A549 (cell line): ENCODE measurements around the gene ARID1B. TPM values are rescaled to one million over a fixed set of nuclear protein-coding genes. Genes with fewer than 3 reads are reported as not detected.

Source experiments
- ATAC-seq, 2 experiments: fragments of 200-7000 bp in 1 of 2; fragments of >200 bp in 1 of 2; cut with Nextera tagmentation in 1 of 2; cut with Tn5 transposase in 1 of 2; 3 replicates each; pipeline versions ENCODE4 v1.8.0 to v1.9.1; 2018 to 2020; ENCODE audit warnings: mild to moderate bottlenecking in 1 of 2, moderate library complexity in 1 of 2
- CTCF ChIA-PET: fragments of 300-600 bp; sonication (Branson Sonifier 250); formaldehyde crosslinking; extraction: SDS; loops from one replicate; lab custom pipeline; 2021; ENCODE audit warnings: antibody characterized with exemption, inconsistent platforms; lab: Yijun Ruan, JAX
- POLR2A ChIA-PET: fragments of 350-600 bp; formaldehyde crosslinking; extraction: SDS; loops from one replicate; lab custom pipeline; 2021; ENCODE audit warnings: antibody characterized with exemption, inconsistent platforms; lab: Yijun Ruan, JAX
- DNase-seq, 2 experiments: peaks; one replicate each; pipeline versions ENCODE4 v3.0.0 to v3.0.0-alpha.2; 2011 to 2016; ENCODE audit warnings: low read depth in 1 of 2, low spot score in 1 of 2
- FAIRE-seq: peaks from 2 replicates; lab custom pipeline; 2011; peaks lifted over from hg19 to GRCh38; lab: Jason Lieb, UNC
- H3K27ac ChIP-seq, 2 experiments: fragments of >200 bp; sonication (Bioruptor Twin); formaldehyde crosslinking; 3 replicates each; pipeline ENCODE4 v1.5.1; 2016 to 2017
- H3K4me1 ChIP-seq: fragments of >200 bp; sonication (Bioruptor Twin); formaldehyde crosslinking; 3 replicates; pipeline ENCODE4 v1.6.1; 2016
- H3K4me2 ChIP-seq: fragments of >200 bp; sonication (Bioruptor Twin); formaldehyde crosslinking; 3 replicates; pipeline ENCODE4 v1.6.1; 2016
- H3K4me3 ChIP-seq: fragments of >200 bp; sonication (Bioruptor Twin); formaldehyde crosslinking; 3 replicates; pipeline ENCODE4 v1.5.1; 2016
- H3K9me3 ChIP-seq: fragments of >200 bp; sonication (Bioruptor Twin); formaldehyde crosslinking; 3 replicates; pipeline ENCODE4 v1.6.1; 2016
- CBX8 ChIP-seq: fragments of 200-600 bp; sonication (generic); IDR thresholded peaks from 2 replicates; pipeline ENCODE4 v1.6.1; 2016
- CHD2 ChIP-seq: fragments of 150-350 bp; IDR thresholded peaks from 2 replicates; pipeline ENCODE4 v1.6.1; 2014; ENCODE audit warnings: low read length; ENCODE audit not compliant: partially characterized antibody
- E2F6 ChIP-seq: IDR thresholded peaks from 2 replicates; pipeline ENCODE4 v1.6.1; 2012; ENCODE audit warnings: low read depth, borderline replicate concordance
- FOSB ChIP-seq: fragments of 250-450 bp; sonication (Bioruptor Pico); IDR thresholded peaks from 2 replicates; pipeline ENCODE4 v1.5.0; 2020; ENCODE audit warnings: mild to moderate bottlenecking, moderate library complexity
- FOXS1 ChIP-seq: fragments of 250-450 bp; sonication (Bioruptor Pico); IDR thresholded peaks from 2 replicates; pipeline ENCODE4 v1.5.0; 2020; ENCODE audit warnings: mild to moderate bottlenecking, moderate library complexity
- HES2 ChIP-seq: fragments of >200 bp; sonication (Bioruptor Twin); formaldehyde crosslinking; IDR thresholded peaks from 2 replicates; pipeline ENCODE4 v1.6.1; 2016
- HEYL ChIP-seq: fragments of 250-450 bp; sonication (Bioruptor Pico); IDR thresholded peaks from 2 replicates; pipeline ENCODE4 v1.8.0; 2021; ENCODE audit warnings: mild to moderate bottlenecking, moderate library complexity
- HMGXB4 ChIP-seq: fragments of 250-450 bp; sonication (Bioruptor Pico); IDR thresholded peaks from 2 replicates; pipeline ENCODE4 v1.5.0; 2021; ENCODE audit warnings: mild to moderate bottlenecking, moderate library complexity, borderline replicate concordance
- HOXA7 ChIP-seq: fragments of 250-450 bp; sonication (Bioruptor Pico); IDR thresholded peaks from 2 replicates; pipeline ENCODE4 v1.5.0; 2020; ENCODE audit warnings: mild to moderate bottlenecking, moderate library complexity
- KDM5A ChIP-seq: fragments of 200-600 bp; sonication (generic); IDR thresholded peaks from 2 replicates; pipeline ENCODE4 v1.6.1; 2016; ENCODE audit warnings: antibody characterized with exemption, mild to moderate bottlenecking
- MAZ ChIP-seq: fragments of 150-350 bp; IDR thresholded peaks from 2 replicates; pipeline ENCODE4 v1.6.1; 2014; ENCODE audit warnings: antibody characterized with exemption, low read depth, low read length, borderline replicate concordance
- MYC ChIP-seq: IDR thresholded peaks from 2 replicates; pipeline ENCODE4 v1.6.1; 2012; ENCODE audit warnings: mild to moderate bottlenecking, inconsistent platforms, low read length, improper control_type of control experiment, borderline replicate concordance
- PBX3 ChIP-seq: IDR thresholded peaks from 2 replicates; pipeline ENCODE4 v1.6.1; 2012
- PHF8 ChIP-seq: fragments of 200-600 bp; sonication (generic); IDR thresholded peaks from 2 replicates; pipeline ENCODE4 v1.6.1; 2016; ENCODE audit warnings: low read depth, mild to moderate bottlenecking, antibody characterized with exemption, moderate library complexity, borderline replicate concordance
- RAD21 ChIP-seq, 2 experiments: fragments of >200 bp in 1 of 2; sonication (Bioruptor Twin) in 1 of 2; formaldehyde crosslinking in 1 of 2; IDR thresholded peaks in 1 of 2; conservative IDR thresholded peaks in 1 of 2; 2 replicates in 1 of 2; 3 replicates in 1 of 2; pipeline ENCODE4 v1.6.1; 2012 to 2018; ENCODE audit warnings: inconsistent platforms in 1 of 2
- REST ChIP-seq: fragments of 200-600 bp; sonication (generic); IDR thresholded peaks from 2 replicates; pipeline ENCODE4 v1.6.1; 2016; ENCODE audit warnings: antibody characterized with exemption, mild to moderate bottlenecking, moderate library complexity
- SMC3 ChIP-seq: fragments of >200 bp; sonication (Bioruptor Twin); formaldehyde crosslinking; IDR thresholded peaks from 3 replicates; pipeline ENCODE4 v1.6.1; 2018; ENCODE audit warnings: inconsistent platforms
- USF2 ChIP-seq: fragments of 450-650 bp; IDR thresholded peaks from 2 replicates; pipeline ENCODE4 v1.6.1; 2014; ENCODE audit warnings: antibody characterized with exemption
- ZC3H11A ChIP-seq: fragments of 450-650 bp; IDR thresholded peaks from 2 replicates; pipeline ENCODE4 v1.6.1; 2014; ENCODE audit warnings: antibody characterized with exemption, mild to moderate bottlenecking
- ZFP36 ChIP-seq: fragments of 450-650 bp; IDR thresholded peaks from 2 replicates; pipeline ENCODE4 v1.6.1; 2014; ENCODE audit warnings: borderline replicate concordance; ENCODE audit not compliant: partially characterized antibody
- ZSCAN20 ChIP-seq: fragments of 250-450 bp; sonication (Bioruptor Pico); IDR thresholded peaks from 2 replicates; pipeline ENCODE4 v1.8.0; 2022; ENCODE audit warnings: mild to moderate bottlenecking, moderate library complexity
- whole genome bisulfite sequencing: methylation state at CpG from one replicate; pipeline ENCODE4 v1.1.6; 2017; ENCODE audit errors: missing lambda C conversion rate; 5-methylcytosine and 5-hydroxymethylcytosine counted together
- polyA plus RNA-seq, 4 experiments: library from polyadenylated mRNA; depleted of rRNA in 3 of 4; stranded (reverse); fragments of >200 nt; fragmentation: RNase III in 1 of 4; extraction: RNeasy Plus Mini Kit Qiagen cat#74134 plus additional on column Dnase treatment in 1 of 4; gene quantifications; 2 replicates in 3 of 4; 3 replicates in 1 of 4; pipeline ENCODE4 v1.2.3, GENCODE V29; 2011 to 2017

Gene ARID1B
- polyA plus RNA-seq, 2 of the 4 experiments (the other 2 are of a cell fraction): 13.5 to 16.3 TPM

GRCh38 chr6:157049133-157049532 lies 272.0 kb downstream of the ARID1B start:
- H3K4me3 ChIP-seq: no peak overlapping the region
- ChIA-PET CTCF (interaction anchor here (0.7 to 1.1 kb wide), 2 partner anchors 13 to 350 kb away, joined by 3 read pairs; no protein-coding TSS in a partner anchor), POLR2A (no interaction called here)
- FAIRE-seq (no peak), DNase-seq (no peak), ATAC-seq (no peak)
- no peak overlapping the region for H3K27ac ChIP-seq
- TF ChIP-seq SMC3 (no peak), PBX3 (no peak), MYC (no peak), FOXS1 (CRISPR knock-in tag) (no peak), ZC3H11A (no peak), USF2 (no peak), CBX8 (no peak), HEYL (no peak)
- no peak overlapping the region for H3K4me2 ChIP-seq
- no peaks in the 10 kb centered on the region for H3K9me3 ChIP-seq
- no peaks in the 10 kb centered on the region for H3K4me1 ChIP-seq
- 89% methylated on average over 5 of the region's 5 CpGs for WGBS

- TF ChIP-seq HOXA7 (CRISPR knock-in tag) (no peak), USF2 (no peak), HES2 (no peak), MAZ (no peak), ZSCAN20 (CRISPR knock-in tag) (no peak), HMGXB4 (no peak), CHD2 (no peak), REST (no peak), MYC (no peak), RAD21 (conservative IDR thresholded peaks at IDR 0.05 in 1 of 2, IDR thresholded peaks at IDR 0.05 in 1 of 2) (no peak), FOSB (CRISPR knock-in tag) (no peak), E2F6 (no peak), PHF8 (no peak), KDM5A (no peak), ZFP36 (no peak)
- ATAC-seq: no peak
- CTCF ChIA-PET: interaction anchor here (0.6 kb wide), 1 partner anchor 74 kb away, joined by 4 read pairs; no protein-coding TSS in a partner anchor
- H3K4me1 ChIP-seq: no peaks in the 10 kb centered on the region
- FAIRE-seq: no peak
- no peak overlapping the region for H3K27ac ChIP-seq
- no peaks in the 10 kb centered on the region for H3K9me3 ChIP-seq
- no peak overlapping the region for H3K4me2 ChIP-seq
- 95% methylated on average over 8 of the region's 8 CpGs for WGBS
- POLR2A ChIA-PET: no interaction called here
- H3K4me3 ChIP-seq: no peak overlapping the region
- no peak for DNase-seq
Measured at GRCh38 chr6:157050537-157051265, 273.5 kb downstream of the ARID1B start.
